ENCODE measurements around the gene NABP2. TPM values are rescaled to one million over a fixed set of nuclear protein-coding genes. Genes with fewer than 3 reads are reported as not detected.
A peak's percentile ranks its signal among the peaks of the same experiment; 100 is the strongest.

The NABP2 gene
- total RNA-seq, 1 experiment from 2014 or later: 42.7 TPM

- Mint-ChIP-seq H3K27ac (peak overlapping the region; percentile 64), H3K36me3 (peaks cover 2% of the 10 kb centered on the region; the same call in 1 of the 2 replicates), H3K9me3 (no peaks in the 10 kb centered on the region), H3K4me3 (no peak overlapping the region), H3K4me1 (peaks cover 20% of the 10 kb centered on the region), H3K27me3 (ENCODE audit: low read depth) (no peaks in the 10 kb centered on the region)
- CTCF ChIA-PET: interaction anchor here (0.8 to 5.5 kb wide), 7 partner anchors 8 to 68 kb away, joined by 3 to 37 read pairs (median 10); partner anchors contain the start of genes COQ10A, RNF41 and SMARCC2
- DNase-seq (ENCODE audit: low spot score) (no peak), ATAC-seq (peak; percentile 58)
- POLR2A ChIA-PET: interaction anchor here (1.0 to 2.4 kb wide), 2 partner anchors 10 to 23 kb away, joined by 4 to 10 read pairs; partner anchors contain the start of genes RNF41 and SMARCC2
- TF ChIP-seq ZMAT4 (CRISPR knock-in tag; IDR thresholded peaks at IDR 0.05): no peak
- no peak for TF ChIP-seq NR2C2 (CRISPR knock-in tag; IDR thresholded peaks at IDR 0.05)
- no peak for TF ChIP-seq TCF7 (CRISPR knock-in tag; IDR thresholded peaks at IDR 0.05; ENCODE audit: low read depth)
- TF ChIP-seq USF1 (CRISPR knock-in tag; IDR thresholded peaks at IDR 0.05): no peak
- no peak for TF ChIP-seq OVOL2 (CRISPR knock-in tag; IDR thresholded peaks at IDR 0.05; ENCODE audit: borderline replicate concordance)
- TF ChIP-seq MYBL2 (CRISPR knock-in tag; IDR thresholded peaks at IDR 0.05): no peak
- no peak for TF ChIP-seq ATF2 (CRISPR knock-in tag; IDR thresholded peaks at IDR 0.05; ENCODE audit: borderline replicate concordance, low read depth)
- TF ChIP-seq ZNF425 (CRISPR knock-in tag; conservative IDR thresholded peaks at IDR 0.05): no peak
- TF ChIP-seq FOXP4 (CRISPR knock-in tag; IDR thresholded peaks at IDR 0.05): no peak
- TF ChIP-seq USF2 (CRISPR knock-in tag; IDR thresholded peaks at IDR 0.05): no peak
- no peak for TF ChIP-seq ZNF263 (CRISPR knock-in tag; IDR thresholded peaks at IDR 0.05; ENCODE audit: low read depth)
- no peak for TF ChIP-seq FOXJ3 (CRISPR knock-in tag; IDR thresholded peaks at IDR 0.05; ENCODE audit: borderline replicate concordance)
- TF ChIP-seq TEAD1 (CRISPR knock-in tag; IDR thresholded peaks at IDR 0.05): no peak
- TF ChIP-seq SMAD4 (CRISPR knock-in tag; IDR thresholded peaks at IDR 0.05): no peak
- TF ChIP-seq ZNF532 (CRISPR knock-in tag; IDR thresholded peaks at IDR 0.05; ENCODE audit: borderline replicate concordance): no peak
- TF ChIP-seq E2F5 (CRISPR knock-in tag; IDR thresholded peaks at IDR 0.05): no peak
These were observed 25.3 kb upstream of the NABP2 start for GRCh38 chr12:56198836-56199235.

Measured in WTC11 (cell line).